Measurements from ENCODE around the gene CFAP161.

GRCh38 chr15:81183439-81183775, 49.3 kb downstream of the CFAP161 start:
- TF ChIP-seq CTCF (IDR thresholded peaks at IDR 0.05; ENCODE audit: low read length) (no peak), EZH2 (optimal IDR thresholded peaks at IDR 0.05; ENCODE audit: low read depth, low read length) (no peak), EZH2phosphoT487 (IDR thresholded peaks at IDR 0.05; ENCODE audit: low read length) (no peak)
